Embryonic facial prominence (tissue), 1 donor: ENCODE results near the gene FAM24A.

Experiments
- DNase-seq: peaks from one replicate; pipeline ENCODE4 v3.0.0-alpha.2; 2016; ENCODE audit errors: extremely low spot score

The FAM24A gene

GRCh38 chr10:122930140-122930539 lies 19.7 kb downstream of the FAM24A start:
- no peak for DNase-seq

- no peak for DNase-seq
Observed at GRCh38 chr10:122931088-122931906, 20.9 kb downstream of the FAM24A start.

GRCh38 chr10:122939133-122939855 lies 28.9 kb downstream of the FAM24A start:
- no peak for DNase-seq

GRCh38 chr10:122939856-122940543 lies 29.6 kb downstream of the FAM24A start:
- DNase-seq, result no peak

GRCh38 chr10:122949296-122949695 lies 38.9 kb downstream of the FAM24A start:
- DNase-seq, result no peak

GRCh38 chr10:122953902-122954730 lies 43.7 kb downstream of the FAM24A start, which contains the start of gene C10orf88:
C10orf88 (minus strand) TSS chr10:122954227; CDS start chr10:122954178, 49 bp downstream.
- peak; percentile 99 for DNase-seq

- no peak for DNase-seq
Observed at GRCh38 chr10:122954731-122955050, 44.3 kb downstream of the FAM24A start.

GRCh38 chr10:122955892-122956291 lies 45.5 kb downstream of the FAM24A start:
- no peak for DNase-seq

GRCh38 chr10:122957474-122957873 lies 47.1 kb downstream of the FAM24A start:
- no peak for DNase-seq

- no peak for DNase-seq
Observed at GRCh38 chr10:122962405-122962804, 52.0 kb downstream of the FAM24A start.
